Calu3 (cell line): ENCODE data around the gene NEMF. TPM values are rescaled to one million over a fixed set of nuclear protein-coding genes. Genes with fewer than 3 reads are reported as not detected.
"Not testable (repeated sequence)": the region's sequence is repeated elsewhere in the genome, so short reads cannot be mapped to it uniquely, and the experiment has no call there.

Experiments
- BruUV-seq: library from RNA; stranded (reverse); fragments of 400-500 nt; replicated peaks from 2 replicates; lab custom pipeline; 2021; lab: Mats Ljungman, UMichigan
- CTCF ChIA-PET: fragments of 300-600 bp; sonication (Branson Sonifier 250); formaldehyde crosslinking; loops from one replicate; lab custom pipeline; 2022; ENCODE audit warnings: antibody characterized with exemption; lab: Charles Lee
- DNase-seq: peaks from one replicate; pipeline ENCODE4 v3.0.0; 2022
- H3K27ac Mint-ChIP-seq: one replicate; pipeline ENCODE4 v1.8.0; 2022; ENCODE audit warnings: mixed read lengths; ENCODE audit not compliant: unreplicated experiment
- H3K27me3 Mint-ChIP-seq: one replicate; pipeline ENCODE4 v1.8.0; 2022; ENCODE audit warnings: mixed read lengths; ENCODE audit not compliant: unreplicated experiment
- H3K36me3 Mint-ChIP-seq: one replicate; pipeline ENCODE4 v1.8.0; 2022; ENCODE audit warnings: mild to moderate bottlenecking, moderate library complexity, mixed read lengths; ENCODE audit not compliant: insufficient read depth, unreplicated experiment
- H3K4me1 Mint-ChIP-seq: one replicate; pipeline ENCODE4 v1.8.0; 2022; ENCODE audit warnings: mild to moderate bottlenecking, low read depth, mixed read lengths; ENCODE audit not compliant: unreplicated experiment
- H3K4me3 Mint-ChIP-seq: one replicate; pipeline ENCODE4 v1.8.0; 2022; ENCODE audit warnings: mild to moderate bottlenecking, low read depth, moderate library complexity, mixed read lengths; ENCODE audit not compliant: unreplicated experiment
- H3K9me3 Mint-ChIP-seq: one replicate; pipeline ENCODE4 v1.8.0; 2022; ENCODE audit warnings: low read depth, mixed read lengths; ENCODE audit not compliant: unreplicated experiment
- intact Hi-C: fragments of 100-400 bp; cut with micrococcal nuclease; formaldehyde crosslinking; loops from one replicate; pipeline ENCODE4 v1.10.0; 2022; ENCODE audit not compliant: unreplicated experiment
- total RNA-seq: library from RNA; stranded (reverse); gene quantifications from 2 replicates; pipeline ENCODE4 v1.2.3, GENCODE V29; 2022
- TF ChIP-seq, protein P1 (sequence below): fragments of 200-600 bp; IDR thresholded peaks from one replicate; pipeline ENCODE4 v1.8.0; 2022; ENCODE audit warnings: antibody characterized with exemption; ENCODE audit not compliant: unreplicated experiment

Gene NEMF
- total RNA-seq, 1 experiment from 2014 or later, result 77.7 TPM

DNA sequence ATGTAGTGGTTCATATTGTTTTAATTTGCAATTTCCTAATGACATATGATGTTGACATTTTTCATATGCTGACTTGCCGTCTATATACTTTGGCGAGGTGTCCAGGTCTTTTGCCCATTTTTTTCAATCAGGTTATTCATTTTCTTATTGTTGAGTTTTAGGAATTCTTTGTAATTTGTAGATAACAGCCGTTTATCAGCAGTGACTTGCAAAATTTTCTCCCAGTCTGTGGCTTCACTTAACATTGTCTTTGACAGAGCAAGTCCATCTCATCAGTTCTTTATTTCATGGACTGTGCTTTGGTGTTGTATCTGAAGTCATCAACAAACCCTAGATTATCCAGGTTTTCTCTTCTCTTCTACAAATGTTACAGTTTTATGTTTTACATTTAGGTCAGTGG is 97.2 kb downstream of the NEMF start:
- CTCF ChIA-PET, result no interaction called here
- no peaks in the 10 kb centered on the region for H3K36me3 Mint-ChIP-seq
- TF ChIP-seq, protein P1, sequence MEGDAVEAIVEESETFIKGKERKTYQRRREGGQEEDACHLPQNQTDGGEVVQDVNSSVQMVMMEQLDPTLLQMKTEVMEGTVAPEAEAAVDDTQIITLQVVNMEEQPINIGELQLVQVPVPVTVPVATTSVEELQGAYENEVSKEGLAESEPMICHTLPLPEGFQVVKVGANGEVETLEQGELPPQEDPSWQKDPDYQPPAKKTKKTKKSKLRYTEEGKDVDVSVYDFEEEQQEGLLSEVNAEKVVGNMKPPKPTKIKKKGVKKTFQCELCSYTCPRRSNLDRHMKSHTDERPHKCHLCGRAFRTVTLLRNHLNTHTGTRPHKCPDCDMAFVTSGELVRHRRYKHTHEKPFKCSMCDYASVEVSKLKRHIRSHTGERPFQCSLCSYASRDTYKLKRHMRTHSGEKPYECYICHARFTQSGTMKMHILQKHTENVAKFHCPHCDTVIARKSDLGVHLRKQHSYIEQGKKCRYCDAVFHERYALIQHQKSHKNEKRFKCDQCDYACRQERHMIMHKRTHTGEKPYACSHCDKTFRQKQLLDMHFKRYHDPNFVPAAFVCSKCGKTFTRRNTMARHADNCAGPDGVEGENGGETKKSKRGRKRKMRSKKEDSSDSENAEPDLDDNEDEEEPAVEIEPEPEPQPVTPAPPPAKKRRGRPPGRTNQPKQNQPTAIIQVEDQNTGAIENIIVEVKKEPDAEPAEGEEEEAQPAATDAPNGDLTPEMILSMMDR, result no peak
- no peaks in the 10 kb centered on the region for H3K4me1 Mint-ChIP-seq
- no TSS peak for BruUV-seq
- no peak overlapping the region for H3K27ac Mint-ChIP-seq
- H3K27me3 Mint-ChIP-seq, result no peaks in the 10 kb centered on the region
- intact Hi-C loops, result no loop called here
- no peaks in the 10 kb centered on the region for H3K9me3 Mint-ChIP-seq
- DNase-seq, result no peak
- no peak overlapping the region for H3K4me3 Mint-ChIP-seq

GRCh38 chr14:49754570-49755097 is 98.0 kb downstream of the NEMF start:
- Mint-ChIP-seq H3K9me3 (no peaks in the 10 kb centered on the region), H3K4me3 (no peak overlapping the region), H3K27ac (no peak overlapping the region), H3K4me1 (no peaks in the 10 kb centered on the region), H3K36me3 (no peaks in the 10 kb centered on the region), H3K27me3 (no peaks in the 10 kb centered on the region)
- intact Hi-C loops, result no loop called here
- TF ChIP-seq, protein P1, result no peak
- CTCF ChIA-PET, result no interaction called here
- no TSS peak for BruUV-seq
- no peak for DNase-seq

GRCh38 chr14:49746476-49746875 is 106.1 kb downstream of the NEMF start:
- BruUV-seq, H3K36me3 Mint-ChIP-seq, H3K27ac Mint-ChIP-seq, H3K9me3 Mint-ChIP-seq, H3K4me1 Mint-ChIP-seq, H3K4me3 Mint-ChIP-seq, CTCF ChIA-PET, DNase-seq, intact Hi-C loops: not testable (repeated sequence)
- peaks cover 32% of the 10 kb centered on the region for H3K27me3 Mint-ChIP-seq

GRCh38 chr14:49745191-49745590 is 107.4 kb downstream of the NEMF start:
- Mint-ChIP-seq H3K4me1 (no peaks in the 10 kb centered on the region), H3K36me3 (no peaks in the 10 kb centered on the region), H3K27ac (no peak overlapping the region), H3K4me3 (no peak overlapping the region), H3K9me3 (no peaks in the 10 kb centered on the region), H3K27me3 (peaks cover 32% of the 10 kb centered on the region)
- no TSS peak for BruUV-seq
- no peak for DNase-seq
- CTCF ChIA-PET, result no interaction called here
- TF ChIP-seq, protein P1, result no peak
- intact Hi-C loops, result no loop called here

GRCh38 chr14:49735669-49736068 is 116.9 kb downstream of the NEMF start:
- H3K27me3 Mint-ChIP-seq, H3K9me3 Mint-ChIP-seq, H3K4me3 Mint-ChIP-seq, H3K27ac Mint-ChIP-seq, H3K36me3 Mint-ChIP-seq, H3K4me1 Mint-ChIP-seq, CTCF ChIA-PET, DNase-seq, BruUV-seq, intact Hi-C loops: not testable (repeated sequence)
